Measurements from ENCODE around the gene DALRD3. TPM values are rescaled to one million over a fixed set of nuclear protein-coding genes. Genes with fewer than 3 reads are reported as not detected.

DALRD3 gene
- polyA plus RNA-seq, 2 of the 4 experiments (the other 2 are of a cell fraction), result 20.5 to 35.8 TPM

DNA sequence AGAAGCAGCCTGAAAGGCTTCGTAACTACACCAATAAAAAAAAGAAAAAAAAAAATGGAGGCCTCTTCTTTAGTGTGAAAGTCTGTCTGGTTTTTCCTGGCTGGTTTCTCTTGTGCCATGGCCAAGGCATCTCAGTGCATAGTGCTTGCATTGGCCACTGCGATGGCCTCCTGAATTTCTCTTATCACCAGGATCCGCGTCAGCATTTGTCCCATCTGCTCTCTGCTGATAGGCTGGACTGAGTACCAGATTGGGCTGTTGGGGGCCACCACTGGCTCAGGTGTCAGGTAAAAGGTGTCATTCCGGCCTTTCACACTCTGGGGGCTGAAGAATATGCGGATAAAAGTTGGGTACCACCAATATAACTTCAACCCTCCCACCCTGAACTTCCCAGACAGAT is 11.9 kb upstream of the DALRD3 start (continued):
- TF ChIP-seq, protein P1, sequence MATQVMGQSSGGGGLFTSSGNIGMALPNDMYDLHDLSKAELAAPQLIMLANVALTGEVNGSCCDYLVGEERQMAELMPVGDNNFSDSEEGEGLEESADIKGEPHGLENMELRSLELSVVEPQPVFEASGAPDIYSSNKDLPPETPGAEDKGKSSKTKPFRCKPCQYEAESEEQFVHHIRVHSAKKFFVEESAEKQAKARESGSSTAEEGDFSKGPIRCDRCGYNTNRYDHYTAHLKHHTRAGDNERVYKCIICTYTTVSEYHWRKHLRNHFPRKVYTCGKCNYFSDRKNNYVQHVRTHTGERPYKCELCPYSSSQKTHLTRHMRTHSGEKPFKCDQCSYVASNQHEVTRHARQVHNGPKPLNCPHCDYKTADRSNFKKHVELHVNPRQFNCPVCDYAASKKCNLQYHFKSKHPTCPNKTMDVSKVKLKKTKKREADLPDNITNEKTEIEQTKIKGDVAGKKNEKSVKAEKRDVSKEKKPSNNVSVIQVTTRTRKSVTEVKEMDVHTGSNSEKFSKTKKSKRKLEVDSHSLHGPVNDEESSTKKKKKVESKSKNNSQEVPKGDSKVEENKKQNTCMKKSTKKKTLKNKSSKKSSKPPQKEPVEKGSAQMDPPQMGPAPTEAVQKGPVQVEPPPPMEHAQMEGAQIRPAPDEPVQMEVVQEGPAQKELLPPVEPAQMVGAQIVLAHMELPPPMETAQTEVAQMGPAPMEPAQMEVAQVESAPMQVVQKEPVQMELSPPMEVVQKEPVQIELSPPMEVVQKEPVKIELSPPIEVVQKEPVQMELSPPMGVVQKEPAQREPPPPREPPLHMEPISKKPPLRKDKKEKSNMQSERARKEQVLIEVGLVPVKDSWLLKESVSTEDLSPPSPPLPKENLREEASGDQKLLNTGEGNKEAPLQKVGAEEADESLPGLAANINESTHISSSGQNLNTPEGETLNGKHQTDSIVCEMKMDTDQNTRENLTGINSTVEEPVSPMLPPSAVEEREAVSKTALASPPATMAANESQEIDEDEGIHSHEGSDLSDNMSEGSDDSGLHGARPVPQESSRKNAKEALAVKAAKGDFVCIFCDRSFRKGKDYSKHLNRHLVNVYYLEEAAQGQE (IDR thresholded peaks at IDR 0.05), result no peak

DNA sequence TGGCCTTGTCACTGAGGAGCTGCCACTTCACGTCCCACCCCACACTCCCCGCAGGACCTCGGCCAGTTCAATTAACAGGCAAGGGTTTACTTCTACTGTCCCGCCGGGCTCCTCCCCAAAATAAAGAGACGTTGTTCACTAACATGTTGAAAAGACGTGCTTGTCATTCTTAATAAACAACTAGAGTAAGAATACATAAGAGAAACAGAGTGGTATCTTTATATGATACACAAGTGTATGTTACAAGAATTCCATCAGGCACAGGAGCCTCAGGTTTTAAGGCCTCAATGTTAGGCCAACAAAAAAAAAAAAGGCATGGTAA is 11.1 kb upstream of the DALRD3 start:
- ChIA-PET CTCF (interaction anchor here (0.8 to 1.7 kb wide), 3 partner anchors 40 to 65 kb away, joined by 3 to 5 read pairs (median 4); no protein-coding TSS in a partner anchor), POLR2A (interaction anchor here (0.6 to 1.8 kb wide), 22 partner anchors 9 to 542 kb away, joined by 3 to 28 read pairs (median 4); partner anchors contain the start of genes DAG1, LAMB2, P4HTM and QRICH1)
- DNase-seq (ENCODE audit: low read depth in 1 of 2, low spot score in 1 of 2) (no peak), FAIRE-seq (no peak), ATAC-seq (no peak)
- 1% methylated on average over 7 of the region's 7 CpGs for WGBS (ENCODE audit: missing lambda C conversion rate)
- Histone ChIP-seq H3K4me3 (no peak overlapping the region), H3K27ac (peak overlapping the region; percentile 32 to 61; a peak in 4 of 6 replicates), H3K4me2 (peak overlapping the region; percentile 99), H3K9me3 (no peaks in the 10 kb centered on the region), H3K4me1 (peaks cover 14% of the 10 kb centered on the region)
- TF ChIP-seq HOXB13 (CRISPR knock-in tag; IDR thresholded peaks at IDR 0.05; ENCODE audit: low read depth) (no peak), MAFK (IDR thresholded peaks at IDR 0.05; ENCODE audit: partially characterized antibody) (no peak), NR3C1 (IDR thresholded peaks at IDR 0.05) (no peak), TFCP2L1 (CRISPR knock-in tag; IDR thresholded peaks at IDR 0.05) (no peak), RARB (CRISPR knock-in tag; IDR thresholded peaks at IDR 0.05) (no peak), HEYL (CRISPR knock-in tag; IDR thresholded peaks at IDR 0.05) (no peak), SREBF2 (IDR thresholded peaks at IDR 0.05) (no peak), MAZ (IDR thresholded peaks at IDR 0.05; ENCODE audit: borderline replicate concordance, low read depth, low read length) (no peak), POLR2A (IDR thresholded peaks at IDR 0.05; ENCODE audit: low read length) (no peak), SMC3 (IDR thresholded peaks at IDR 0.05) (no peak), BHLHE40 (IDR thresholded peaks at IDR 0.05; ENCODE audit: low read depth, low read length) (no peak)
- TF ChIP-seq, protein P2, sequence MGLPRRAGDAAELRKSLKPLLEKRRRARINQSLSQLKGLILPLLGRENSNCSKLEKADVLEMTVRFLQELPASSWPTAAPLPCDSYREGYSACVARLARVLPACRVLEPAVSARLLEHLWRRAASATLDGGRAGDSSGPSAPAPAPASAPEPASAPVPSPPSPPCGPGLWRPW (IDR thresholded peaks at IDR 0.05), result no peak
- TF ChIP-seq, protein P1 (IDR thresholded peaks at IDR 0.05), result no peak
- TF ChIP-seq, protein P3, sequence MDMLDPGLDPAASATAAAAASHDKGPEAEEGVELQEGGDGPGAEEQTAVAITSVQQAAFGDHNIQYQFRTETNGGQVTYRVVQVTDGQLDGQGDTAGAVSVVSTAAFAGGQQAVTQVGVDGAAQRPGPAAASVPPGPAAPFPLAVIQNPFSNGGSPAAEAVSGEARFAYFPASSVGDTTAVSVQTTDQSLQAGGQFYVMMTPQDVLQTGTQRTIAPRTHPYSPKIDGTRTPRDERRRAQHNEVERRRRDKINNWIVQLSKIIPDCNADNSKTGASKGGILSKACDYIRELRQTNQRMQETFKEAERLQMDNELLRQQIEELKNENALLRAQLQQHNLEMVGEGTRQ (IDR thresholded peaks at IDR 0.05), result no peak
- TF ChIP-seq, protein P4, sequence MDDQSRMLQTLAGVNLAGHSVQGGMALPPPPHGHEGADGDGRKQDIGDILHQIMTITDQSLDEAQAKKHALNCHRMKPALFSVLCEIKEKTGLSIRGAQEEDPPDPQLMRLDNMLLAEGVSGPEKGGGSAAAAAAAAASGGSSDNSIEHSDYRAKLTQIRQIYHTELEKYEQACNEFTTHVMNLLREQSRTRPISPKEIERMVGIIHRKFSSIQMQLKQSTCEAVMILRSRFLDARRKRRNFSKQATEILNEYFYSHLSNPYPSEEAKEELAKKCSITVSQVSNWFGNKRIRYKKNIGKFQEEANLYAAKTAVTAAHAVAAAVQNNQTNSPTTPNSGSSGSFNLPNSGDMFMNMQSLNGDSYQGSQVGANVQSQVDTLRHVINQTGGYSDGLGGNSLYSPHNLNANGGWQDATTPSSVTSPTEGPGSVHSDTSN (IDR thresholded peaks at IDR 0.05), result no peak
- TF ChIP-seq, protein P5, sequence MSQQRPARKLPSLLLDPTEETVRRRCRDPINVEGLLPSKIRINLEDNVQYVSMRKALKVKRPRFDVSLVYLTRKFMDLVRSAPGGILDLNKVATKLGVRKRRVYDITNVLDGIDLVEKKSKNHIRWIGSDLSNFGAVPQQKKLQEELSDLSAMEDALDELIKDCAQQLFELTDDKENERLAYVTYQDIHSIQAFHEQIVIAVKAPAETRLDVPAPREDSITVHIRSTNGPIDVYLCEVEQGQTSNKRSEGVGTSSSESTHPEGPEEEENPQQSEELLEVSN (IDR thresholded peaks at IDR 0.05; ENCODE audit: borderline replicate concordance, low read depth), result no peak
